Measurements from ENCODE around the gene CENPM. TPM values are rescaled to one million over a fixed set of nuclear protein-coding genes. Genes with fewer than 3 reads are reported as not detected.

CENPM gene
- total RNA-seq, 1 experiment from 2014 or later, result 39.8 TPM

DNA sequence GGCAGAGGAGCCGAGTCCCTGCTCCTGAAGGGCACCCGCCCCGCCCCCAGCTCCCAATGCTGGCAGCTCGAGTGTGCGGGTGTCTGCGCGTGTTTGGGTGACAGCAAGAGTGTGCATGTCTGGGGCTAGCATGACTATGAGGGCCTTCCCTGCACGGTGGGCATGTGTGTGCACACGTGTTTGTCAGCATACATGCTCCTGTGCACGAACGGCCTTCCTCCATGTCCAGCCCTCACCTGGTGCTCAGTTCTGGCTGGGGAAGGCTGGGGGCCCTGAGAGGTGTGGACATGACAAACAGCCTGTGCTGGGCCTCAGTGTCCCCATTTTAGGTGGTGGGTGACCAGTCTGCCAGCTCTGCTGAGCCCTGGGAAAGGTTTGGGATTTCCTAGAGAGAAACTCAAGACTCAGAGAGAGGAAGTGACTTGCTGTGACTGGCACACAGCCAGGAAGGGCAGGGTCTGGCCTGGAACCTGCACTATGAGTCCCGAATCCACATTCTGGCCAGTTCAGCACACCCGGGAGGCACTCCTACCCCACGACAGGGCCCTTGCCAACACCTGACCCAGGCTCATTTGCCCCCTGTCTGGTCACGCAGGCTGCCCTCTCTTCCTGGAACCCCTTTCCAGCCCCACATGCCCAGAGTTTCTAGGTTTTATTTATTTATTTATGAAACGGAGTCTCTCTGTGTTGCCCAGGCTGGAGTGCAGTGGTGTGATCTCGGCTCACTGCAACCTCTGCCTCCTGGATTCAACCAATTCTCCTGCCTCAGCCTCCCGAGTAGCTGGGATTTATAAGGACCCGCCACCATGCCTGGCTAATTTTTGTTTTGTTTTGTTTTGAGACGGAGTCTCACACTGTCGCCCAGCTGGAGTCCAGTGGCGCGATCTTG lies 28.8 kb downstream of the CENPM start:
- BruUV-seq (replicated peaks), result no TSS peak
- in situ Hi-C loops (cut with HindIII; ENCODE audit: low pct_unique_long_range_greater_than_20kb, low sequenced_read_pairs), result no loop called here
- intact Hi-C loops (cut with micrococcal nuclease; ENCODE audit: unreplicated experiment), result no loop called here
- ChIA-PET CTCF (no interaction called here), POLR2A (no interaction called here)
- DNase-seq (ENCODE audit: low read depth, low spot score) (no peak), ATAC-seq (peak; percentile 32; the same call in 1 of the 2 replicates)
- no peak overlapping the region for H3K27ac ChIP-seq (ENCODE audit: low read length)
- TF ChIP-seq POLR2AphosphoS5 (IDR thresholded peaks at IDR 0.05; ENCODE audit: low read depth, low read length), result no peak
- TF ChIP-seq, protein P1, sequence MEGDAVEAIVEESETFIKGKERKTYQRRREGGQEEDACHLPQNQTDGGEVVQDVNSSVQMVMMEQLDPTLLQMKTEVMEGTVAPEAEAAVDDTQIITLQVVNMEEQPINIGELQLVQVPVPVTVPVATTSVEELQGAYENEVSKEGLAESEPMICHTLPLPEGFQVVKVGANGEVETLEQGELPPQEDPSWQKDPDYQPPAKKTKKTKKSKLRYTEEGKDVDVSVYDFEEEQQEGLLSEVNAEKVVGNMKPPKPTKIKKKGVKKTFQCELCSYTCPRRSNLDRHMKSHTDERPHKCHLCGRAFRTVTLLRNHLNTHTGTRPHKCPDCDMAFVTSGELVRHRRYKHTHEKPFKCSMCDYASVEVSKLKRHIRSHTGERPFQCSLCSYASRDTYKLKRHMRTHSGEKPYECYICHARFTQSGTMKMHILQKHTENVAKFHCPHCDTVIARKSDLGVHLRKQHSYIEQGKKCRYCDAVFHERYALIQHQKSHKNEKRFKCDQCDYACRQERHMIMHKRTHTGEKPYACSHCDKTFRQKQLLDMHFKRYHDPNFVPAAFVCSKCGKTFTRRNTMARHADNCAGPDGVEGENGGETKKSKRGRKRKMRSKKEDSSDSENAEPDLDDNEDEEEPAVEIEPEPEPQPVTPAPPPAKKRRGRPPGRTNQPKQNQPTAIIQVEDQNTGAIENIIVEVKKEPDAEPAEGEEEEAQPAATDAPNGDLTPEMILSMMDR (IDR thresholded peaks at IDR 0.05), result no peak
- TF ChIP-seq, protein P2, sequence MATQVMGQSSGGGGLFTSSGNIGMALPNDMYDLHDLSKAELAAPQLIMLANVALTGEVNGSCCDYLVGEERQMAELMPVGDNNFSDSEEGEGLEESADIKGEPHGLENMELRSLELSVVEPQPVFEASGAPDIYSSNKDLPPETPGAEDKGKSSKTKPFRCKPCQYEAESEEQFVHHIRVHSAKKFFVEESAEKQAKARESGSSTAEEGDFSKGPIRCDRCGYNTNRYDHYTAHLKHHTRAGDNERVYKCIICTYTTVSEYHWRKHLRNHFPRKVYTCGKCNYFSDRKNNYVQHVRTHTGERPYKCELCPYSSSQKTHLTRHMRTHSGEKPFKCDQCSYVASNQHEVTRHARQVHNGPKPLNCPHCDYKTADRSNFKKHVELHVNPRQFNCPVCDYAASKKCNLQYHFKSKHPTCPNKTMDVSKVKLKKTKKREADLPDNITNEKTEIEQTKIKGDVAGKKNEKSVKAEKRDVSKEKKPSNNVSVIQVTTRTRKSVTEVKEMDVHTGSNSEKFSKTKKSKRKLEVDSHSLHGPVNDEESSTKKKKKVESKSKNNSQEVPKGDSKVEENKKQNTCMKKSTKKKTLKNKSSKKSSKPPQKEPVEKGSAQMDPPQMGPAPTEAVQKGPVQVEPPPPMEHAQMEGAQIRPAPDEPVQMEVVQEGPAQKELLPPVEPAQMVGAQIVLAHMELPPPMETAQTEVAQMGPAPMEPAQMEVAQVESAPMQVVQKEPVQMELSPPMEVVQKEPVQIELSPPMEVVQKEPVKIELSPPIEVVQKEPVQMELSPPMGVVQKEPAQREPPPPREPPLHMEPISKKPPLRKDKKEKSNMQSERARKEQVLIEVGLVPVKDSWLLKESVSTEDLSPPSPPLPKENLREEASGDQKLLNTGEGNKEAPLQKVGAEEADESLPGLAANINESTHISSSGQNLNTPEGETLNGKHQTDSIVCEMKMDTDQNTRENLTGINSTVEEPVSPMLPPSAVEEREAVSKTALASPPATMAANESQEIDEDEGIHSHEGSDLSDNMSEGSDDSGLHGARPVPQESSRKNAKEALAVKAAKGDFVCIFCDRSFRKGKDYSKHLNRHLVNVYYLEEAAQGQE (IDR thresholded peaks at IDR 0.05; ENCODE audit: insufficient read depth in 1 of 2, low read depth in 2 of 2, low read length in 1 of 2), result no peak
- no peak for TF ChIP-seq SIN3A (IDR thresholded peaks at IDR 0.05; ENCODE audit: borderline replicate concordance, insufficient read depth, low read depth, low read length)
- H3K4me3 ChIP-seq (ENCODE audit: low read depth in 2 of 2, low read length in 2 of 2), result no peak overlapping the region
- no peaks in the 10 kb centered on the region for H3K9me3 ChIP-seq (ENCODE audit: control insufficient read depth, insufficient read depth, low read depth, low read length)
- H3K36me3 ChIP-seq (ENCODE audit: control insufficient read depth, insufficient read depth, low read length), result no peaks in the 10 kb centered on the region
- no peaks in the 10 kb centered on the region; the same call in 1 of the 2 replicates for H3K4me1 ChIP-seq (ENCODE audit: control insufficient read depth, insufficient read depth, low read length)
- H3K27me3 ChIP-seq (ENCODE audit: control insufficient read depth, insufficient read depth, low read length), result no peaks in the 10 kb centered on the region

DNA sequence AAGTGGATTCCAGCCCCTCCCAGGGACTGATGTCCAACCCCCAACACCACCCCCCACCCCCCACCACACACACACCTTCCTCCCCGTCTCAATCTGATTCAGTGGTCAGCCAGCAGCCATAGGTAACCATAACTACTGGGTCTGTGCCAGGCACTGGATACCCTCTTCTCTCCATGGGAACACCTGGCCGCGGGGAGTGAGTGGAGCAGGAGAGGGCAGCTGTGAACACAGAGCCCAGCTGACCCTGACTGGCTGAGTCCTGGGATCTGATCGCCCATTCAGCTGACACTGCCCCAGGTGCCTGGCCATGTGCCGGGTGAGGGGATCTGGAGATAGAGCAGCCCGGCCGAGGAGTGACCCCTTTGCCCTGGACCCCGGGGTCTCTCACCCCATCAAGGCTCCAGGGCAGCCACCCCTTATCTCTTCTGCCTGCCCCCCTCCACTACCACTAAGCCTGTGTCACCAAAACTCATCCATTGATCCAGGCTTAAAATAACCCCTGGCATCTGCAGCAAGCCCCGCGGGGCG lies 29.5 kb downstream of the CENPM start:
- in situ Hi-C loops (cut with HindIII; ENCODE audit: low pct_unique_long_range_greater_than_20kb, low sequenced_read_pairs) (no loop called here), intact Hi-C loops (cut with micrococcal nuclease; ENCODE audit: unreplicated experiment) (no loop called here)
- ChIA-PET CTCF (no interaction called here), POLR2A (no interaction called here)
- Histone ChIP-seq H3K27me3 (ENCODE audit: control insufficient read depth, insufficient read depth, low read length) (no peaks in the 10 kb centered on the region), H3K4me3 (ENCODE audit: low read depth in 2 of 2, low read length in 2 of 2) (no peak overlapping the region), H3K4me1 (ENCODE audit: control insufficient read depth, insufficient read depth, low read length) (no peaks in the 10 kb centered on the region; the same call in 1 of the 2 replicates), H3K36me3 (ENCODE audit: control insufficient read depth, insufficient read depth, low read length) (no peaks in the 10 kb centered on the region), H3K9me3 (ENCODE audit: control insufficient read depth, insufficient read depth, low read depth, low read length) (no peaks in the 10 kb centered on the region), H3K27ac (ENCODE audit: low read length) (no peak overlapping the region)
- ATAC-seq, result no peak
- BruUV-seq (replicated peaks), result no TSS peak
- no peak for DNase-seq (ENCODE audit: low read depth, low spot score)
- TF ChIP-seq, protein P1 (IDR thresholded peaks at IDR 0.05), result no peak
- TF ChIP-seq SIN3A (IDR thresholded peaks at IDR 0.05; ENCODE audit: borderline replicate concordance, insufficient read depth, low read depth, low read length) (no peak), POLR2AphosphoS5 (IDR thresholded peaks at IDR 0.05; ENCODE audit: low read depth, low read length) (no peak), TCF7L2 (IDR thresholded peaks at IDR 0.05; ENCODE audit: low read depth, low read length) (no peak)
- TF ChIP-seq, protein P2 (IDR thresholded peaks at IDR 0.05; ENCODE audit: insufficient read depth in 1 of 2, low read depth in 2 of 2, low read length in 1 of 2), result no peak

All from Panc1 (cell line).